ENCODE results near the gene RAI2.

RAI2 gene

GRCh38 chrX:17778997-17779396 lies 82.1 kb downstream of the RAI2 start:
- no peak for DNase-seq

GRCh38 chrX:17774053-17774452 lies 87.0 kb downstream of the RAI2 start:
- no peak for DNase-seq

GRCh38 chrX:17773221-17773876 lies 87.7 kb downstream of the RAI2 start:
- DNase-seq: no peak

GRCh38 chrX:17769701-17770269 lies 91.3 kb downstream of the RAI2 start:
- no peak for DNase-seq

- DNase-seq: no peak
Measured at GRCh38 chrX:17768997-17769396, 92.1 kb downstream of the RAI2 start.

GRCh38 chrX:17767734-17768133 lies 93.4 kb downstream of the RAI2 start:
- no peak for DNase-seq

- no peak for DNase-seq
Measured at GRCh38 chrX:17759990-17760389, 101.1 kb downstream of the RAI2 start.

- DNase-seq: no peak
Measured at GRCh38 chrX:17758382-17758781, 102.7 kb downstream of the RAI2 start.

- DNase-seq: no peak
Measured at GRCh38 chrX:17750436-17750835, 110.7 kb downstream of the RAI2 start.
